Stimulated activated effector memory CD8-positive, alpha-beta T cell treated with anti-CD3 and anti-CD28 coated beads, Interleukin-12 subunit alpha, Interleukin-12 subunit beta, amount 100 ng/mL, for 72 hours (primary cell): ENCODE results near the gene DLG2.

ENCODE experiments used
- ATAC-seq: fragments of 150-1000 bp; cut with Tn5 transposase; 2 replicates; pipeline ENCODE4 v1.10.0; 2021
- DNase-seq, 2 donors: peaks; one replicate each; pipeline ENCODE4 v3.0.0; 2021 to 2022; ENCODE audit warnings: low spot score in 2 of 2
- H3K27ac Mint-ChIP-seq: one replicate; pipeline ENCODE4 v1.8.0; 2022; ENCODE audit warnings: mild to moderate bottlenecking, mixed read lengths
- H3K36me3 Mint-ChIP-seq: one replicate; pipeline ENCODE4 v1.8.0; 2022; ENCODE audit warnings: mild to moderate bottlenecking, mixed read lengths
- H3K4me1 Mint-ChIP-seq: one replicate; pipeline ENCODE4 v1.8.0; 2022; ENCODE audit warnings: mixed read lengths
- H3K4me3 Mint-ChIP-seq: one replicate; pipeline ENCODE4 v1.8.0; 2022; ENCODE audit warnings: mild to moderate bottlenecking, mixed read lengths
- H3K9me3 Mint-ChIP-seq: one replicate; pipeline ENCODE4 v1.8.0; 2022; ENCODE audit warnings: mixed read lengths

The DLG2 gene

GRCh38 chr11:83866655-83867054 lies 1760.5 kb downstream of the DLG2 start:
- no peaks in the 10 kb centered on the region for H3K36me3 Mint-ChIP-seq
- peaks cover 4% of the 10 kb centered on the region for H3K9me3 Mint-ChIP-seq
- H3K4me1 Mint-ChIP-seq = no peaks in the 10 kb centered on the region
- no peak overlapping the region for H3K27ac Mint-ChIP-seq
- H3K4me3 Mint-ChIP-seq = no peak overlapping the region
- DNase-seq (no peak), ATAC-seq (no peak)

DNA sequence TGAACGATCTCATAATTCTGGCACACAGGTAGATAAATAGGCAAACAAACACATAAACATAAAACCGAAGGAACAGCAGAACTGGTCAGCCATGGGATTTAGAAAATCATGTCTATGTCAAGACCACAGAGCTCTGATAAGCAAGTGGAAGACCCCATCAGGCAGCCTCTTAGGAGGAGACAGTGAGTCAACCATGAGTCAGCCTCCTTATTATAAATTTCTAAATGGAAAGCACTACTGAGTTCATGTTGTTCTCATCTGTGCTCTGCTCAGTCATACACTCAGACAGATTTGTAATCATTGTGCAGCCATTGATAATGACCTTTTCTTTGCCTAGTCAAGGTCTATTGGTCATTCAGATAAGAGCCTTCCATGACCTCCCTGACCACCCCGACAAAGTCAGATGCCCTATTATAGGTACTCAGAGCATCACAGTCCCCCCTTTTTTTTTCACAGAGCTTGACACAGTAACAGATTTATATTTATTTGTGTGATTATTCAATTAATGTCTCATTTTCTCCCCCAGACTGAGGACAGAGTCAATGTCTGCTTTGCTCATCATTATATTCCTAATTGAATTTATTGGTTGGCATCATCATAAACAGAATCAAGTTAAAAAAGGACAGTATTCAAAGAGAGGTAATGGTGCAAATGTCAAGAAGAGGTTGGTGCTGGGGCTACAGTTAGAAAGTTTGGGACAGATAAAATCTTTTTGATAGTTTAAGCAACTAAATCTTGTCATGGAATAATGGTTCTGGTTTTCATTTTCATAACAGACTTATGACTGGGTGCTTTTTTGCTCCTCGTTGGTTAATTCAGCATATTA lies 1761.3 kb downstream of the DLG2 start:
- Mint-ChIP-seq H3K4me3 (no peak overlapping the region), H3K9me3 (peaks cover 4% of the 10 kb centered on the region), H3K4me1 (no peaks in the 10 kb centered on the region), H3K36me3 (no peaks in the 10 kb centered on the region), H3K27ac (no peak overlapping the region)
- ATAC-seq = no peak
- no peak for DNase-seq

GRCh38 chr11:83864412-83865057 lies 1762.6 kb downstream of the DLG2 start:
- peaks cover 4% of the 10 kb centered on the region for H3K9me3 Mint-ChIP-seq
- no peak for DNase-seq
- no peaks in the 10 kb centered on the region for H3K36me3 Mint-ChIP-seq
- no peak for ATAC-seq
- H3K27ac Mint-ChIP-seq = no peak overlapping the region
- no peaks in the 10 kb centered on the region for H3K4me1 Mint-ChIP-seq
- H3K4me3 Mint-ChIP-seq = no peak overlapping the region

DNA sequence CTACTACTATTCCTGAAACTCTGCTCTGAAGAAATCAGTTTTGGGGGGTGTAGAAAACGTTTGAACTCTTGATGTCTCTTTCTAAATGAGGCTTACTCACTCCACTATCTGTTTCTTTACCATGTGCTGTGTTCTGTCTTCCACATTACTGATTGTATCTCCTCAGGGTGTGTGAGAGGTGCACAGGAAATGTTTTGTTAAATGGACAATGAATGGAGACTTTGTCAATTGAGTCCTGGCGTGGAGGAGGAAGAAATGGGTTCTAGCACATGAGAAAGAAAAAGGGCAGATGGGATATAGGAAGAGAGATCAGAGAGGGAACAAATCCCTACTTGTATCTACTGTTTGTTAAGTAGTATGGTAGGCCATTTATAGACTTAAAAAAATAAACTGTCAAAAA lies 1763.9 kb downstream of the DLG2 start:
- Mint-ChIP-seq H3K36me3 (no peaks in the 10 kb centered on the region), H3K27ac (no peak overlapping the region), H3K4me1 (no peaks in the 10 kb centered on the region), H3K4me3 (no peak overlapping the region), H3K9me3 (peaks cover 7% of the 10 kb centered on the region)
- ATAC-seq = no peak
- DNase-seq = no peak

DNA sequence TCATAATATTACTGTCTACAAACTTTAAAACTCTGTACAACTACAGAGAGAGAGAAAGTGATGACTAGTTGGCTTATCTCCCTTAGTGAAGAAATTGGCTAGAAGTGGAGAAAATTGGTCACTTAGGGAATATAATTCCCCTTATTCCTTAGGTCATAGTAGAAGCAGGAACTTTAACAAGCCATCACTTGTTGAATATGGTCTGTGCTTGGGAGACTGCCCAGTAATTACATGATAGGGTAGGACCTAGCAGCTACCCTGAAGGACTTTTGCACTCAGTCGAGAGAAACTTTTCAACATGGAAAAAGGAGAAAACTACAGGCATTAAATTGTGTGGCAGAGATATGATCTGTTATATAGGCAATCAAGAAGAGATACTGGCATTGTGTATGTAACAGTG lies 1764.5 kb downstream of the DLG2 start:
- no peak overlapping the region for H3K4me3 Mint-ChIP-seq
- H3K4me1 Mint-ChIP-seq = no peaks in the 10 kb centered on the region
- H3K36me3 Mint-ChIP-seq = no peaks in the 10 kb centered on the region
- ATAC-seq (no peak), DNase-seq (no peak)
- no peak overlapping the region for H3K27ac Mint-ChIP-seq
- H3K9me3 Mint-ChIP-seq = peaks cover 7% of the 10 kb centered on the region

DNA sequence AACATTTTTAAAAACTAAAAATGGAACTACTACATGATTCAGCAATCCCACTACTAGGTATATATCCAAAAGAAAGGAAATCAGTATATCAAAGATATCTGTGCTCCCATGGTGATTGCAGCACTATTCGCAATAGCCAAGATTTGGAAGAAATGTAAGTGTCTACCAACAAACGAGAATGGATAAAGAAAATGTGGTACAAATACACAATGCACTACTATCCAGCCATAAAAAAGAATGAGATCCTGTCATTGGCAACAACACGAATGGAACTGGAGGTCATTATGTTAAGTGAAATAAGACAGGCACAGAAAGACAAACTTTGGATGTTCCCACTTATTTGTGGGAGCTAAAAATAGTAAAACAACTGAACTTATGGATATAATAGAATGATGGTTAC lies 1765.1 kb downstream of the DLG2 start:
- H3K9me3 Mint-ChIP-seq = peaks cover 12% of the 10 kb centered on the region

DNA sequence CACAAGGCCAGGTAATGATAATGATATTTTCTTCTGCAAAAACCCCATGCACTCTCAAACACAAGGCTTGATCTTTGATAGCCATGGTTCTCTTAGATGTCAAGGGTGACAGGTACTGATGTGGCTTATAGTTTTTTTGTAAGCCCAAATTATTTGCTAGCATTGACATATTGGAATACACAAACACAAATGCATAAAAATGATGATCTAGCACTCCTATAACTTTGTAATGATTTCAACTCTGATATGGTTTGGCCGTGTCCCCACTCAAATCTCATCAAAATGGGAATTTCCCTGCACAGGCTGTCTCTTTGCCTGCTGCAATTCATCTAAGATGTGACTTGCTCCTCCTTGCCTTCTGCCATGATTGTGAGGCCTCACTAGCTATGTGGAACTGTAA lies 1768.5 kb downstream of the DLG2 start:
- ATAC-seq (no peak), DNase-seq (no peak)
- Mint-ChIP-seq H3K4me1 (no peaks in the 10 kb centered on the region), H3K9me3 (peaks cover 14% of the 10 kb centered on the region), H3K4me3 (no peak overlapping the region), H3K36me3 (no peaks in the 10 kb centered on the region), H3K27ac (no peak overlapping the region)

More for the DNA sequence above, 1765.1 kb downstream of the DLG2 start:
- H3K4me1 Mint-ChIP-seq = no peaks in the 10 kb centered on the region
- H3K36me3 Mint-ChIP-seq = no peaks in the 10 kb centered on the region
- ATAC-seq = no peak
- H3K27ac Mint-ChIP-seq = no peak overlapping the region
- no peak for DNase-seq
- no peak overlapping the region for H3K4me3 Mint-ChIP-seq

DNA sequence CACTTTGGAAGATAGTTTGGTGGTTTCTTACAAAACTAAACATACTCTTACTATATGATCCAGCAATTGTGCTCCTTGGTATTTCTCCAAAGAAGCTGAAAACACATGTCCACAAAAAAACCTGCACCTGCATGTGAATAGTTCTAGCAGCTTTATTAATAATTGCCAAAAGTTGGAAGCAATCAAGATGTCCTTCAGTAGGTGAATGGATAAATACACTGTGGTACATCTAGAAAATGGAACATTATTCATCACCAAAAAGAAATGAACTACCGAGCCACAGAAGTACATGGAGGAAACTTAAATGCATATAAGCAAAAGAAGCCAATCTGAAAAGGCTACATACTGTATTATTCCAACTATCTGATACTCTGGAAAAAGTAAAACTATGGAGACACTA lies 1771.9 kb downstream of the DLG2 start:
- Mint-ChIP-seq H3K9me3 (peaks cover 13% of the 10 kb centered on the region), H3K36me3 (no peaks in the 10 kb centered on the region), H3K27ac (no peak overlapping the region), H3K4me3 (no peak overlapping the region), H3K4me1 (no peaks in the 10 kb centered on the region)
- DNase-seq (no peak), ATAC-seq (no peak)

DNA sequence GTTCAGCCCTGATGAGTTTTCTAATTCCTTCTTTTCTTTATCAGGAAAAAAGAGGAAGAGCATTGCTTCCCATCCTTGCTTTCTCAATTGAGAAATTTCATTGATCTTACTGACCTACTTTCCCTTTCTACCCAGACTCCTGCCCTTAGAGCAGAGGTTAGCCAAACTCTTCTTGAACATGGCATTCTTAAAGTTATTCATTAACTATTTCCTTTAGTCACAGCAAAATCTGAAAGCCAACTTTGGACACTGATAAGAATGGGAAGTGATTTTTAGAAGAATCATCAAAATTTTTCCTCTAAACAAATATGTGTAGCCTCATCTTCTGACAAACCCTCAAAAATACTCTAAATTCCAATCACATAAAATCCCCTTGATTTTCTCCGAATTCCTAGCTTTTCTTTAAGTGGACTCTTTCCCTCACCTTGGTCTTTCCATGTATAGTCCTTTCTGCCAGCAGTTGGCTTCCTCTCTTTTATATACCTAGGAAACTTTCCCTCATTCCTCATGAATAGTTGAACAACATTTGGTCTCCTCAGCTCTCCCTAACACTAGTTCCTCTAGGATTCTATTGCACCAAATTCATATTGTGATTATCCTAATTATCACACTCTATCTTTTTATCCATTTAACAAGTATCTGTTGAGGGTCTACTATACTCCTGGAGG lies 1774.2 kb downstream of the DLG2 start:
- H3K4me1 Mint-ChIP-seq = no peaks in the 10 kb centered on the region
- DNase-seq = no peak
- H3K36me3 Mint-ChIP-seq = no peaks in the 10 kb centered on the region
- no peak for ATAC-seq
- H3K27ac Mint-ChIP-seq = no peak overlapping the region
- peaks cover 10% of the 10 kb centered on the region for H3K9me3 Mint-ChIP-seq
- no peak overlapping the region for H3K4me3 Mint-ChIP-seq

GRCh38 chr11:83852012-83852411 lies 1775.1 kb downstream of the DLG2 start:
- H3K27ac Mint-ChIP-seq = no peak overlapping the region
- no peaks in the 10 kb centered on the region for H3K4me1 Mint-ChIP-seq
- DNase-seq (no peak), ATAC-seq (no peak)
- H3K9me3 Mint-ChIP-seq = peaks cover 5% of the 10 kb centered on the region
- H3K4me3 Mint-ChIP-seq = no peak overlapping the region
- H3K36me3 Mint-ChIP-seq = no peaks in the 10 kb centered on the region

DNA sequence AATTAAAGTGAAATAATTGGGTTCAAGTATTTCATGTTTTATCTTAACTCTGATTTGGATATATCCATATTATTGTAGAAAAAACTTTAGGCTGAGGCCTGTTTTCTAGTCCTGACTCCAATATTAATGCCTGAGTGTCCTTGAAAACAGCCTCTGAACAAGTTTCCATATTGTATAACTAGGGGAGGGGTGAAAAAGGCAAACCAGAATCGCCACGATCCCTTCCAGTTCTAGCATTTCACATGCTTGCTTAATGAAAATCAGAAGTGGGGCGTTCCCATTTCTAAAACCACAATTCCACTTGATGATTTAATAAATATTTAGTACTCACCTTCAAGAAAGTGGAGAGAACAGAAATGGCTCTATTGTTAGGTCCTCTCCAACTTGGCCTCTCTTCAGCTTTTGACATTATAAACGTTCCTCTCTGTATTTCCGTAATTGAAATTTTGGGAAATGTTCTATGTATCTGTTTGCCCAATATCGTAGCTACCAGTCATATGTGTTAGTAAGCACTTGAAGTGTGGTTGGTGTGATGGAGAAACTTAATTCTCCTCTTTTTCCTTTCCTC lies 1779.6 kb downstream of the DLG2 start:
- Mint-ChIP-seq H3K36me3 (no peaks in the 10 kb centered on the region), H3K9me3 (peaks cover 3% of the 10 kb centered on the region), H3K4me1 (no peaks in the 10 kb centered on the region), H3K4me3 (no peak overlapping the region), H3K27ac (no peak overlapping the region)
- ATAC-seq = no peak
- DNase-seq = no peak

DNA sequence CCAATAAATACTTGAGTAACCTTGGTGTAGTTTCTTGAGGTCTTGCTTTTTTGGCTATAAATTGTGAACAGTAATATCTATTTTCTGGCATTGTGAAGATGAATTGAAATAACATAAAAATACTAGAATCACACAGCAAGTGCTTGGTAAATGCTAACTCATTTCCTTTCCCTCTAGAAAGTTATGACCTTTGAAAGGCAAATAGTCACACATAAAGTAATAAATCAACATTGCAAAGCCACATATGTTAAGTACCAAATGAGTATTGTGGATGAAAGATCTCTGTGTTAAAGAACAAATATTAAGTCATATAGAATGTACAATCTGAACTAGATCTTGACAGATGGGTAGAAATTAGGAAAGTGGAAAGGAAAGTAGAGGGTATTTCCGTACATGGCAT lies 1781.3 kb downstream of the DLG2 start:
- Mint-ChIP-seq H3K27ac (no peak overlapping the region), H3K36me3 (no peaks in the 10 kb centered on the region), H3K4me1 (no peaks in the 10 kb centered on the region), H3K4me3 (no peak overlapping the region), H3K9me3 (peaks cover 3% of the 10 kb centered on the region)
- no peak for ATAC-seq
- DNase-seq = no peak

DNA sequence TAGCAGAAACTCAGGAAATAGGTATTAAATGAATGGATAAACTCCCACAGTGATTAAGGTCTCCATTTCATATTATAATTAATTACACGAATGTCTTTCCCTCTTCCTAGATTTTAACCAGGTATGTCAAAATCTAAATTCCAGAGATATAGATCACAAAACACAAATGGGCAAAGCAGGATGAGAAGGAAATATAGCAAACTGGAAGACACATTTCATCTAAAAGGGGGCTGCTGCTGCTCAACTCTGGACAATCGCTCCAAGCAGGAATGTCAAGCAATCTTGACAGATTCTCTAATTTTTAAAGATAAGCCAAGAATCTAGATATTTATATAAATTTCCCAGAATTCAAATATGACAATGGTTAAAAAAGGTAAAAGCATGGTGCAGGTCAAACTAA lies 1786.8 kb downstream of the DLG2 start:
- DNase-seq (no peak), ATAC-seq (no peak)
- Mint-ChIP-seq H3K27ac (no peak overlapping the region), H3K9me3 (no peaks in the 10 kb centered on the region), H3K4me1 (peaks cover 2% of the 10 kb centered on the region), H3K4me3 (no peak overlapping the region), H3K36me3 (no peaks in the 10 kb centered on the region)

GRCh38 chr11:83836883-83837654 lies 1790.1 kb downstream of the DLG2 start:
- H3K36me3 Mint-ChIP-seq = no peaks in the 10 kb centered on the region
- no peaks in the 10 kb centered on the region for H3K9me3 Mint-ChIP-seq
- peaks cover 6% of the 10 kb centered on the region for H3K4me1 Mint-ChIP-seq
- DNase-seq = no peak
- H3K27ac Mint-ChIP-seq = no peak overlapping the region
- H3K4me3 Mint-ChIP-seq = no peak overlapping the region
- ATAC-seq = peak; percentile 70

DNA sequence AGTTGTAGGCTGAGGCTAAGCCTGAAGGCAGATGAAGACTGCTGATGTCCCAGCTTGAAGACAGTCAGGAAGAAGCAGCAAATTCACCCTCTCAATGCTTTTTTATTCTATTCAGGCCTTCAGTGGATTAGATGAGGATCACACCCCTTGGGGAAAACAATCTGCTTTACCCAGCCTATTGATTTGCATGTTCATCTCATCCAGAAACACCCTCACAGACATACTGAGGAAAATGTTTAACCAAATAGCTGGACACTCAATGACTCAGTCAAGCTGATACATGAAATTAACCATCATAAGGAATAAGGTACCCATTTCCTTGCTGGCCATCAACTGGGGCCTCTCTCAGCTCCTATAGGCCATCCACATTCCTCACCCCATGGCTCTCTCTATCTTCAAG lies 1791.1 kb downstream of the DLG2 start:
- Mint-ChIP-seq H3K27ac (no peak overlapping the region), H3K36me3 (no peaks in the 10 kb centered on the region), H3K9me3 (no peaks in the 10 kb centered on the region), H3K4me1 (peaks cover 6% of the 10 kb centered on the region), H3K4me3 (no peak overlapping the region)
- DNase-seq (no peak), ATAC-seq (no peak)
